ENCODE results near the gene GBP2.
"Not testable (repeated sequence)": the region's sequence is repeated elsewhere in the genome, so short reads cannot be mapped to it uniquely, and the experiment has no call there.

GBP2 gene

GRCh38 chr1:89087241-89087640, 38.7 kb downstream of the GBP2 start:
- Histone ChIP-seq H3K4me3 (ENCODE audit: low read length) (no peak overlapping the region), H3K27ac (ENCODE audit: low read length) (no peak overlapping the region), H2AFZ (ENCODE audit: low read depth, low read length) (no peak overlapping the region), H3K4me1 (ENCODE audit: low read length) (peaks cover under 1% of the 10 kb centered on the region), H3K36me3 (replicated peaks; ENCODE audit: low read depth, low read length) (no peaks in the 10 kb centered on the region), H4K20me1 (ENCODE audit: insufficient read depth, low read length) (no peaks in the 10 kb centered on the region), H3K27me3 (ENCODE audit: low read depth, low read length) (no peaks in the 10 kb centered on the region), H3K9me3 (ENCODE audit: insufficient read depth, low read length) (no peaks in the 10 kb centered on the region), H3K79me2 (ENCODE audit: low read length) (no peaks in the 10 kb centered on the region), H3K9ac (ENCODE audit: low read length) (no peak overlapping the region), H3K4me2 (ENCODE audit: low read length) (no peak overlapping the region)
- TF ChIP-seq EZH2phosphoT487 (IDR thresholded peaks at IDR 0.05; ENCODE audit: low read depth) (no peak), CTCF (IDR thresholded peaks at IDR 0.05; ENCODE audit: low read depth, low read length) (no peak)

- H3K9ac ChIP-seq (ENCODE audit: low read length) = no peak overlapping the region
- peak; percentile 76 for TF ChIP-seq CTCF (IDR thresholded peaks at IDR 0.05; ENCODE audit: low read depth, low read length)
- no peak for TF ChIP-seq EZH2phosphoT487 (IDR thresholded peaks at IDR 0.05; ENCODE audit: low read depth)
- no peak overlapping the region for H3K4me3 ChIP-seq (ENCODE audit: low read length)
- H3K79me2 ChIP-seq (ENCODE audit: low read length) = no peaks in the 10 kb centered on the region
- H3K4me1 ChIP-seq (ENCODE audit: low read length) = peaks cover 15% of the 10 kb centered on the region
- no peak overlapping the region for H3K4me2 ChIP-seq (ENCODE audit: low read length)
- no peak overlapping the region for H2AFZ ChIP-seq (ENCODE audit: low read depth, low read length)
- H3K27me3 ChIP-seq (ENCODE audit: low read depth, low read length) = no peaks in the 10 kb centered on the region
- no peaks in the 10 kb centered on the region for H4K20me1 ChIP-seq (ENCODE audit: insufficient read depth, low read length)
- H3K9me3 ChIP-seq (ENCODE audit: insufficient read depth, low read length) = no peaks in the 10 kb centered on the region
- no peak overlapping the region for H3K27ac ChIP-seq (ENCODE audit: low read length)
- H3K36me3 ChIP-seq (replicated peaks; ENCODE audit: low read depth, low read length) = no peaks in the 10 kb centered on the region
Measured at GRCh38 chr1:89085781-89086180, 40.1 kb downstream of the GBP2 start.

- TF ChIP-seq EZH2phosphoT487 (IDR thresholded peaks at IDR 0.05; ENCODE audit: low read depth) (no peak), CTCF (IDR thresholded peaks at IDR 0.05; ENCODE audit: low read depth, low read length) (no peak)
- Histone ChIP-seq H4K20me1 (ENCODE audit: insufficient read depth, low read length) (no peaks in the 10 kb centered on the region), H3K36me3 (replicated peaks; ENCODE audit: low read depth, low read length) (no peaks in the 10 kb centered on the region), H3K79me2 (ENCODE audit: low read length) (no peaks in the 10 kb centered on the region), H3K9me3 (ENCODE audit: insufficient read depth, low read length) (no peaks in the 10 kb centered on the region), H3K9ac (ENCODE audit: low read length) (no peak overlapping the region), H3K4me2 (ENCODE audit: low read length) (peak overlapping the region; percentile 64), H3K27me3 (ENCODE audit: low read depth, low read length) (no peaks in the 10 kb centered on the region), H3K4me1 (ENCODE audit: low read length) (peaks cover 21% of the 10 kb centered on the region), H3K27ac (ENCODE audit: low read length) (peak overlapping the region; percentile 74), H2AFZ (ENCODE audit: low read depth, low read length) (no peak overlapping the region), H3K4me3 (ENCODE audit: low read length) (peak overlapping the region; percentile 22)
Measured at GRCh38 chr1:89081005-89081404, 44.9 kb downstream of the GBP2 start.

- H3K79me2 ChIP-seq (ENCODE audit: low read length); H3K9me3 ChIP-seq (ENCODE audit: insufficient read depth, low read length); H4K20me1 ChIP-seq (ENCODE audit: insufficient read depth, low read length); H3K36me3 ChIP-seq (replicated peaks; ENCODE audit: low read depth, low read length); H3K27me3 ChIP-seq (ENCODE audit: low read depth, low read length); H3K9ac ChIP-seq (ENCODE audit: low read length); H3K4me3 ChIP-seq (ENCODE audit: low read length); H2AFZ ChIP-seq (ENCODE audit: low read depth, low read length): not testable (repeated sequence)
- Histone ChIP-seq H3K4me2 (ENCODE audit: low read length) (peak overlapping the region; percentile 64; the same call in 1 of the 2 replicates), H3K27ac (ENCODE audit: low read length) (peak overlapping the region; percentile 74; the same call in 1 of the 2 replicates), H3K4me1 (ENCODE audit: low read length) (peaks cover 21% of the 10 kb centered on the region)
Measured at GRCh38 chr1:89080068-89080467, 45.8 kb downstream of the GBP2 start.

- H4K20me1 ChIP-seq (ENCODE audit: insufficient read depth, low read length); H3K4me2 ChIP-seq (ENCODE audit: low read length); H3K4me1 ChIP-seq (ENCODE audit: low read length); H3K9me3 ChIP-seq (ENCODE audit: insufficient read depth, low read length); H3K79me2 ChIP-seq (ENCODE audit: low read length); H3K9ac ChIP-seq (ENCODE audit: low read length); H3K4me3 ChIP-seq (ENCODE audit: low read length); H2AFZ ChIP-seq (ENCODE audit: low read depth, low read length); H3K36me3 ChIP-seq (replicated peaks; ENCODE audit: low read depth, low read length); H3K27me3 ChIP-seq (ENCODE audit: low read depth, low read length); H3K27ac ChIP-seq (ENCODE audit: low read length): not testable (repeated sequence)
Measured at GRCh38 chr1:89072466-89073065, 53.3 kb downstream of the GBP2 start.

Measured in OCI-LY3 (cell line).